ENCODE measurements around the gene SSNA1. TPM values are rescaled to one million over a fixed set of nuclear protein-coding genes. Genes with fewer than 3 reads are reported as not detected.

Gene SSNA1
- total and polyA plus RNA-seq, 9 of the 15 experiments (the other 6 are each of a cell fraction or from before 2014, with no cell fraction given), result 1.9 to 130 (median 57.1) TPM

GRCh38 chr9:137158625-137159024, 29.9 kb upstream of the SSNA1 start:
- Histone ChIP-seq H3K27ac (ENCODE audit: extremely low read depth, low read depth, low read length) (no peak overlapping the region), H3K9ac (ENCODE audit: insufficient read depth in 1 of 2, low read depth in 2 of 2, low read length in 2 of 2) (peak overlapping the region in 1 of 2 experiments; percentile 79; a peak in 2 of 4 replicates), H3K27me3 (ENCODE audit: control insufficient read depth in 2 of 2, insufficient read depth in 2 of 2, low read length in 2 of 2) (no peaks in the 10 kb centered on the region; a peak in 2 of 5 replicates), H4K20me1 (replicated peaks; ENCODE audit: control insufficient read depth, insufficient read depth, low read length) (0 out of 2 replicates have a peak, but pooled peaks cover 8% of the 10 kb centered on the region), H3K4me3 (no peak overlapping the region), H3K9me3 (replicated peaks; ENCODE audit: control insufficient read depth, insufficient read depth, low read depth, low read length) (no peaks in the 10 kb centered on the region), H3K79me2 (ENCODE audit: control insufficient read depth, insufficient read depth, low read length) (no peaks in the 10 kb centered on the region), H3K9me1 (ENCODE audit: control insufficient read depth, insufficient read depth, low read length) (no peaks in the 10 kb centered on the region), H2AFZ (ENCODE audit: low read depth, low read length) (no peak overlapping the region), H3K4me1 (replicated peaks in 1 of 2; ENCODE audit: control insufficient read depth in 2 of 2, insufficient read depth in 2 of 2, low read length in 2 of 2) (peaks cover 18 to 77% of the 10 kb centered on the region in 2 experiments; a peak in 4 of 5 replicates), H3K4me2 (ENCODE audit: insufficient read depth, low read length) (no peak overlapping the region), H3K36me3 (ENCODE audit: control insufficient read depth, insufficient read depth, low read length) (no peaks in the 10 kb centered on the region)
- ChIA-PET POLR2A (interaction anchor here (1.1 kb wide), 1 partner anchor 30 kb away, joined by 4 read pairs; no protein-coding TSS in a partner anchor), CTCF (ENCODE audit: low intra/inter-chr PET ratio) (no interaction called here)
- DNase-seq (ENCODE audit: extremely low read depth in 1 of 4, low spot score in 3 of 4) (no peak), ATAC-seq (no peak), FAIRE-seq (no peak)
- intact Hi-C loops (cut with micrococcal nuclease), result no loop called here
- TF ChIP-seq ZBTB7A (IDR thresholded peaks at IDR 0.05; ENCODE audit: borderline replicate concordance, control insufficient read depth, low read depth, low read length) (0 out of 2 replicates have a peak, but pooled peaks have one; percentile 26), NFIC (IDR thresholded peaks at IDR 0.05) (peak; percentile 49), MLLT1 (IDR thresholded peaks at IDR 0.05) (no peak)
- no TSS peak for BruUV-seq (replicated peaks)
- WGBS (ENCODE audit: insufficient coverage, low coverage, missing lambda C conversion rate), result 6% methylated on average over 2 of the region's 4 CpGs
- in situ Hi-C loops (cut with MboI), result no loop called here
